Thymus (tissue), 14 donors: ENCODE measurements around the gene EEFSEC. TPM values are rescaled to one million over a fixed set of nuclear protein-coding genes. Genes with fewer than 3 reads are reported as not detected.

Experiments used
- DNase-seq, 9 donors: peaks; one replicate each; pipeline ENCODE4 v3.0.0-alpha.2; 2013; ENCODE audit warnings: low spot score in 9 of 9, low read depth in 6 of 9, missing footprints in 1 of 9
- H3K27ac ChIP-seq, 2 donors: one replicate each; pipeline ENCODE4 v1.5.1; 2013; ENCODE audit warnings: control low read depth in 1 of 2, low read depth in 1 of 2, low read length in 1 of 2, mild to moderate bottlenecking in 1 of 2, moderate library complexity in 1 of 2
- H3K27me3 ChIP-seq, 2 donors: one replicate each; pipeline ENCODE4 v1.5.1; 2013; ENCODE audit warnings: low read length in 1 of 2; ENCODE audit not compliant: control insufficient read depth in 2 of 2, insufficient read depth in 1 of 2
- H3K36me3 ChIP-seq, 2 donors: one replicate each; pipeline ENCODE4 v1.5.1; 2013; ENCODE audit warnings: low read length in 1 of 2, mild to moderate bottlenecking in 1 of 2, moderate library complexity in 1 of 2; ENCODE audit not compliant: control insufficient read depth in 2 of 2, insufficient read depth in 2 of 2
- H3K4me1 ChIP-seq, 2 donors: one replicate each; pipeline ENCODE4 v1.5.1; 2013; ENCODE audit warnings: low read length in 2 of 2; ENCODE audit not compliant: control insufficient read depth in 2 of 2, insufficient read depth in 2 of 2
- H3K4me3 ChIP-seq, 2 donors: one replicate each; pipeline ENCODE4 v1.5.1; 2013; ENCODE audit warnings: low read length in 2 of 2, control low read depth in 1 of 2, mild to moderate bottlenecking in 1 of 2
- H3K9me3 ChIP-seq, 2 donors: one replicate each; pipeline ENCODE4 v1.5.1; 2013; ENCODE audit warnings: low read length in 1 of 2, mild to moderate bottlenecking in 1 of 2; ENCODE audit not compliant: control insufficient read depth in 2 of 2, insufficient read depth in 1 of 2
- WGBS: extraction: QIAGEN DNeasy Blood & Tissue Kit; methylation state at CpG from one replicate; pipeline ENCODE4 v1.1.7; 2013; 5-methylcytosine and 5-hydroxymethylcytosine counted together
- long read RNA-seq, 10 donors: transcript quantifications; one replicate each; lab custom pipeline, GENCODE V29; 2026
- polyA plus RNA-seq: library from polyadenylated mRNA; stranded (reverse); fragments of 200-250 nt; gene quantifications from one replicate; pipeline ENCODE4 v1.2.3, GENCODE V29; 2013
- total RNA-seq: library from RNA; stranded (reverse); fragments of 120-200 nt; gene quantifications from one replicate; pipeline ENCODE4 v1.2.4, GENCODE V29; 2013
- donor health status: healthy.

EEFSEC gene
- 6.5 TPM for total RNA-seq
- 13.1 TPM for polyA plus RNA-seq
- long read RNA-seq, donor 1, result 0 reads
- long read RNA-seq, donor 2, transcript EEFSEC-201 (7 exons, 2,232 nt), result major isoform, 14 of 20 reads
- long read RNA-seq, donor 2, partial matches to known transcripts, result 6 of 20 reads
- long read RNA-seq, donor 2, other reads (novel, unspliced or antisense), result 0 of 20 reads
- long read RNA-seq, donor 3, partial matches to known transcripts, result 0 of 3 reads
- long read RNA-seq, donor 3, other reads (novel, unspliced or antisense), result 0 of 3 reads
- long read RNA-seq, donor 4, partial matches to known transcripts, result 0 of 2 reads
- long read RNA-seq, donor 4, other reads (novel, unspliced or antisense), result 0 of 2 reads
- long read RNA-seq, donor 5, transcript EEFSEC-201 (7 exons, 2,232 nt), result major isoform, 7 of 7 reads
- long read RNA-seq, donor 5, partial matches to known transcripts, result 0 of 7 reads
- long read RNA-seq, donor 5, other reads (novel, unspliced or antisense), result 0 of 7 reads
- long read RNA-seq, donor 6, transcript EEFSEC-201 (7 exons, 2,232 nt), result major isoform, 10 of 10 reads
- long read RNA-seq, donor 6, partial matches to known transcripts, result 0 of 10 reads
- long read RNA-seq, donor 6, other reads (novel, unspliced or antisense), result 0 of 10 reads
- long read RNA-seq, donor 7, partial matches to known transcripts, result 0 of 3 reads
- long read RNA-seq, donor 7, other reads (novel, unspliced or antisense), result 0 of 3 reads
- long read RNA-seq, donor 8, partial matches to known transcripts, result 0 of 2 reads
- long read RNA-seq, donor 8, other reads (novel, unspliced or antisense), result 0 of 2 reads
- long read RNA-seq, donor 9, transcript EEFSEC-201 (7 exons, 2,232 nt), result major isoform, 5 of 5 reads
- long read RNA-seq, donor 9, partial matches to known transcripts, result 0 of 5 reads
- long read RNA-seq, donor 9, other reads (novel, unspliced or antisense), result 0 of 5 reads
- long read RNA-seq, donor 10, transcript EEFSEC-201 (7 exons, 2,232 nt), result major isoform, 9 of 9 reads
- long read RNA-seq, donor 10, partial matches to known transcripts, result 0 of 9 reads
- long read RNA-seq, donor 10, other reads (novel, unspliced or antisense), result 0 of 9 reads

GRCh38 chr3:128153156-128154041, at the start of gene EEFSEC:
Gene EEFSEC, plus strand, starts transcription at chr3:128153481. Its CDS starts 27 bp downstream, at chr3:128153508.
- H3K9me3 ChIP-seq, result no peaks in the 10 kb centered on the region
- H3K4me3 ChIP-seq, result peak within 1 kb of the TSS; percentile 67 to 90
- H3K36me3 ChIP-seq, result peaks cover 0 to 7% of the 10 kb centered on the region in 2 donors
- peaks cover 3 to 11% of the 10 kb centered on the region in 2 donors for H3K4me1 ChIP-seq
- peak within 1 kb of the TSS; percentile 26 to 74 for H3K27ac ChIP-seq
- H3K27me3 ChIP-seq, result no peaks in the 10 kb centered on the region
- DNase-seq, result peak; percentile 53 to 85 (median 63)
- under 1% methylated on average over 96 of the region's 96 CpGs for WGBS

GRCh38 chr3:128107834-128108233, 45.4 kb upstream of the EEFSEC start:
- 95% methylated on average over 8 of the region's 8 CpGs for WGBS
- no peaks in the 10 kb centered on the region for H3K4me1 ChIP-seq
- H3K9me3 ChIP-seq, result no peaks in the 10 kb centered on the region
- H3K27ac ChIP-seq, result no peak overlapping the region
- no peak for DNase-seq
- H3K36me3 ChIP-seq, result peaks cover 44 to 78% of the 10 kb centered on the region in 2 donors
- H3K4me3 ChIP-seq, result no peak overlapping the region
- no peaks in the 10 kb centered on the region for H3K27me3 ChIP-seq

- no peak for DNase-seq
- H3K4me1 ChIP-seq, result peaks cover 0 to 8% of the 10 kb centered on the region in 2 donors
- H3K36me3 ChIP-seq, result peaks cover 48 to 75% of the 10 kb centered on the region in 2 donors
- no peaks in the 10 kb centered on the region for H3K9me3 ChIP-seq
- no peak overlapping the region for H3K4me3 ChIP-seq
- H3K27me3 ChIP-seq, result no peaks in the 10 kb centered on the region
- WGBS, result 99% methylated on average over 5 of the region's 5 CpGs
- no peak overlapping the region for H3K27ac ChIP-seq
Measured at GRCh38 chr3:128111147-128111546, 42.1 kb upstream of the EEFSEC start.

- peaks cover 0 to 8% of the 10 kb centered on the region in 2 donors for H3K4me1 ChIP-seq
- DNase-seq, result peak in 1 of 9 donors; percentile 30
- no peaks in the 10 kb centered on the region for H3K9me3 ChIP-seq
- H3K27ac ChIP-seq, result no peak overlapping the region
- H3K27me3 ChIP-seq, result no peaks in the 10 kb centered on the region
- peaks cover 45 to 71% of the 10 kb centered on the region in 2 donors for H3K36me3 ChIP-seq
- no peak overlapping the region for H3K4me3 ChIP-seq
- WGBS, result 92% methylated on average over 7 of the region's 7 CpGs
Measured at GRCh38 chr3:128112357-128112968, 40.8 kb upstream of the EEFSEC start.

- 88% methylated on average over 9 of the region's 9 CpGs for whole genome bisulfite sequencing
- H3K27ac ChIP-seq, result peak overlapping the region in 1 of 2 donors; percentile 5
- H3K9me3 ChIP-seq, result no peaks in the 10 kb centered on the region
- H3K4me3 ChIP-seq, result no peak overlapping the region
- peaks cover 0 to 8% of the 10 kb centered on the region in 2 donors for H3K4me1 ChIP-seq
- no peaks in the 10 kb centered on the region for H3K27me3 ChIP-seq
- peaks cover 46 to 69% of the 10 kb centered on the region in 2 donors for H3K36me3 ChIP-seq
- DNase-seq, result peak in 1 of 9 donors; percentile 9
Measured at GRCh38 chr3:128113817-128114794, 39.2 kb upstream of the EEFSEC start.

- DNase-seq, result no peak
- H3K27ac ChIP-seq, result no peak overlapping the region
- WGBS, result 100% methylated on average over 1 of the region's 1 CpG
- H3K4me3 ChIP-seq, result no peak overlapping the region
- no peaks in the 10 kb centered on the region for H3K27me3 ChIP-seq
- peaks cover 7 to 12% of the 10 kb centered on the region in 2 donors for H3K4me1 ChIP-seq
- no peaks in the 10 kb centered on the region for H3K9me3 ChIP-seq
- peaks cover 10 to 27% of the 10 kb centered on the region in 2 donors for H3K36me3 ChIP-seq
Measured at GRCh38 chr3:128122013-128122412, 31.3 kb upstream of the EEFSEC start.

- no peak for DNase-seq
- Histone ChIP-seq H3K9me3 (no peaks in the 10 kb centered on the region), H3K4me3 (peak overlapping the region; percentile 72 to 85), H3K4me1 (peaks cover 7 to 12% of the 10 kb centered on the region in 2 donors), H3K27me3 (no peaks in the 10 kb centered on the region), H3K27ac (no peak overlapping the region), H3K36me3 (peaks cover 5 to 18% of the 10 kb centered on the region in 2 donors)
- WGBS, result 2% methylated on average over 22 of the region's 22 CpGs
Measured at GRCh38 chr3:128123156-128123537, 30.1 kb upstream of the EEFSEC start.
